CD4-positive, alpha-beta T cell (primary cell): ENCODE data around the gene IKBIP. TPM values are rescaled to one million over a fixed set of nuclear protein-coding genes. Genes with fewer than 3 reads are reported as not detected.

Source experiments
- ATAC-seq: fragments of 200-7000 bp; cut with Tn5 transposase; one replicate; pipeline ENCODE4 v1.10.0; 2022; ENCODE audit warnings: mild to moderate bottlenecking; ENCODE audit not compliant: poor library complexity
- CTCF ChIA-PET: fragments of 350-600 bp; sonication (Branson Sonifier 250); formaldehyde crosslinking; loops from one replicate; lab custom pipeline; 2021; ENCODE audit warnings: antibody characterized with exemption, inconsistent platforms; lab: Charles Lee
- POLR2A ChIA-PET: fragments of 350-600 bp; sonication (Branson Sonifier 250); formaldehyde crosslinking; loops from one replicate; lab custom pipeline; 2021; ENCODE audit warnings: antibody characterized with exemption, inconsistent platforms; lab: Charles Lee
- DNase-seq, 14 experiments: peaks; one replicate each; pipeline ENCODE4 v3.0.0-alpha.2; 2013 to 2020; ENCODE audit warnings: mixed read lengths in 2 of 14
- H3K27ac ChIP-seq, 2 donors: one replicate each; pipeline versions ENCODE4 v1.5.1 to v1.7.0; 2013; ENCODE audit warnings: low read length in 2 of 2, low read depth in 1 of 2, mild to moderate bottlenecking in 1 of 2
- H3K27me3 ChIP-seq, 2 experiments: 1 replicate in 1 of 2; 2 replicates in 1 of 2; pipeline versions ENCODE4 v1.6.1 to v1.7.0; 2013; ENCODE audit warnings: low read length in 2 of 2, control low read depth in 1 of 2, mild to moderate bottlenecking in 1 of 2, moderate library complexity in 1 of 2; ENCODE audit not compliant: insufficient read depth in 2 of 2, control insufficient read depth in 1 of 2
- H3K36me3 ChIP-seq: one replicate; pipeline ENCODE4 v1.6.1; 2013; ENCODE audit warnings: low read length, control low read depth; ENCODE audit not compliant: insufficient read depth
- H3K4me1 ChIP-seq: one replicate; pipeline ENCODE4 v1.6.1; 2013; ENCODE audit warnings: low read length, control low read depth; ENCODE audit not compliant: insufficient read depth
- H3K4me3 ChIP-seq: one replicate; pipeline ENCODE4 v1.5.1; 2013; ENCODE audit warnings: mild to moderate bottlenecking, low read length, moderate library complexity
- H3K9me3 ChIP-seq, 2 experiments: 1 replicate in 1 of 2; 2 replicates in 1 of 2; pipeline versions ENCODE4 v1.6.1 to v1.7.0; 2013; ENCODE audit warnings: low read length in 2 of 2, mild to moderate bottlenecking in 2 of 2, control low read depth in 1 of 2, moderate library complexity in 1 of 2; ENCODE audit not compliant: control insufficient read depth in 1 of 2, insufficient read depth in 1 of 2
- H3K27ac Mint-ChIP-seq: one replicate; pipeline ENCODE4 v1.8.0; 2020; ENCODE audit warnings: mixed read lengths
- H3K27me3 Mint-ChIP-seq: one replicate; pipeline ENCODE4 v1.8.0; 2021; ENCODE audit warnings: mixed read lengths
- H3K36me3 Mint-ChIP-seq: one replicate; pipeline ENCODE4 v1.8.0; 2021; ENCODE audit warnings: low read depth, mixed read lengths
- H3K4me1 Mint-ChIP-seq: one replicate; pipeline ENCODE4 v1.8.0; 2021; ENCODE audit warnings: low read depth, mixed read lengths
- H3K4me3 Mint-ChIP-seq: one replicate; pipeline ENCODE4 v1.8.0; 2020; ENCODE audit warnings: mild to moderate bottlenecking, mixed read lengths
- H3K9me3 Mint-ChIP-seq: one replicate; pipeline ENCODE4 v1.8.0; 2020; ENCODE audit warnings: mixed read lengths
- CTCF ChIP-seq: fragments of 200-600 bp; IDR thresholded peaks from one replicate; pipeline ENCODE4 v1.8.0; 2022; ENCODE audit warnings: antibody characterized with exemption, mild to moderate bottlenecking
- intact Hi-C, 2 experiments: fragments of 100-400 bp; cut with DNase I in 1 of 2; cut with micrococcal nuclease in 1 of 2; formaldehyde crosslinking; loops; one replicate each; pipeline versions ENCODE4 v1.15.1 to v1.9.0; 2023 to 2025; cut with DNase I, micrococcal nuclease
- total RNA-seq, 174 experiments: library from RNA in 2 of 174; stranded (reverse) in 2 of 174; gene quantifications; one replicate each; pipeline ENCODE4 v1.2.3 and lab custom pipeline; 2021 to 2026

IKBIP gene
- total RNA-seq, 2 experiments from 2014 or later, result 0.56 to 0.82 TPM

- TF ChIP-seq CTCF, result no peak
- Histone ChIP-seq H3K9me3 (no peaks in the 10 kb centered on the region), H3K4me1 (no peaks in the 10 kb centered on the region), H3K4me3 (no peak overlapping the region), H3K36me3 (no peaks in the 10 kb centered on the region), H3K27ac (no peak overlapping the region), H3K27me3 (no peaks in the 10 kb centered on the region)
- Mint-ChIP-seq H3K4me3 (no peak overlapping the region), H3K27ac (no peak overlapping the region), H3K36me3 (no peaks in the 10 kb centered on the region), H3K27me3 (no peaks in the 10 kb centered on the region), H3K4me1 (no peaks in the 10 kb centered on the region), H3K9me3 (no peaks in the 10 kb centered on the region)
- ATAC-seq (no peak), DNase-seq (no peak)
- ChIA-PET CTCF (interaction anchor here (0.7 to 1.0 kb wide), 2 partner anchors 14 to 101 kb away, joined by 3 read pairs; no protein-coding TSS in a partner anchor), POLR2A (no interaction called here)
- intact Hi-C loops, result no loop called here
These were observed 63.9 kb downstream of the IKBIP start for GRCh38 chr12:98580695-98581094.

- no peaks in the 10 kb centered on the region for H3K36me3 ChIP-seq
These were observed 64.8 kb downstream of the IKBIP start for GRCh38 chr12:98579835-98580234.

GRCh38 chr12:98579347-98579746 lies 65.2 kb downstream of the IKBIP start:
- Mint-ChIP-seq H3K4me1 (no peaks in the 10 kb centered on the region), H3K36me3 (no peaks in the 10 kb centered on the region), H3K9me3 (no peaks in the 10 kb centered on the region), H3K27ac (no peak overlapping the region), H3K4me3 (no peak overlapping the region), H3K27me3 (no peaks in the 10 kb centered on the region)
- CTCF ChIA-PET, result no interaction called here
- no peak for DNase-seq
- no peak for ATAC-seq
- intact Hi-C loops, result no loop called here
- Histone ChIP-seq H3K9me3 (no peaks in the 10 kb centered on the region), H3K27ac (no peak overlapping the region), H3K4me3 (no peak overlapping the region), H3K36me3 (no peaks in the 10 kb centered on the region), H3K4me1 (no peaks in the 10 kb centered on the region), H3K27me3 (no peaks in the 10 kb centered on the region)
- POLR2A ChIA-PET, result no interaction called here
- no peak for TF ChIP-seq CTCF

More at GRCh38 chr12:98579835-98580234, 64.8 kb downstream of the IKBIP start:
- H3K9me3 Mint-ChIP-seq, result no peaks in the 10 kb centered on the region
- H3K4me3 Mint-ChIP-seq, result no peak overlapping the region
- H3K4me1 ChIP-seq, result no peaks in the 10 kb centered on the region
- no peak for TF ChIP-seq CTCF
- intact Hi-C loops, result no loop called here
- no peak for ATAC-seq
- H3K27ac ChIP-seq, result no peak overlapping the region
- H3K4me1 Mint-ChIP-seq, result no peaks in the 10 kb centered on the region
- H3K4me3 ChIP-seq, result no peak overlapping the region
- no peak overlapping the region for H3K27ac Mint-ChIP-seq
- H3K27me3 ChIP-seq, result no peaks in the 10 kb centered on the region
- no peaks in the 10 kb centered on the region for H3K36me3 Mint-ChIP-seq
- no peaks in the 10 kb centered on the region for H3K9me3 ChIP-seq
- DNase-seq, result no peak
- ChIA-PET CTCF (no interaction called here), POLR2A (no interaction called here)
- H3K27me3 Mint-ChIP-seq, result no peaks in the 10 kb centered on the region
